NCI-H1105 (cell line): Measurements from ENCODE around the gene GRIA4.
"Not testable (repeated sequence)": the region's sequence is repeated elsewhere in the genome, so short reads cannot be mapped to it uniquely, and the experiment has no call there.

Source experiments
- DNase-seq: peaks from one replicate; lab custom pipeline; 2025; lab: John Stamatoyannopoulos, UW

GRIA4 gene

GRCh38 chr11:105720096-105720495 lies 110.2 kb downstream of the GRIA4 start:
- no peak for DNase-seq

GRCh38 chr11:105723269-105723668 lies 113.4 kb downstream of the GRIA4 start:
- DNase-seq = no peak

- no peak for DNase-seq
Measured at GRCh38 chr11:105732611-105733010, 122.7 kb downstream of the GRIA4 start.

- DNase-seq = no peak
Measured at GRCh38 chr11:105734426-105734825, 124.6 kb downstream of the GRIA4 start.

- no peak for DNase-seq
Measured at GRCh38 chr11:105738251-105738650, 128.4 kb downstream of the GRIA4 start.

- DNase-seq = no peak
Measured at GRCh38 chr11:105738986-105739795, 129.3 kb downstream of the GRIA4 start.

GRCh38 chr11:105740164-105740903 lies 130.5 kb downstream of the GRIA4 start:
- DNase-seq = no peak

GRCh38 chr11:105741488-105742020 lies 131.7 kb downstream of the GRIA4 start:
- no peak for DNase-seq

GRCh38 chr11:105754260-105754659 lies 144.4 kb downstream of the GRIA4 start:
- no peak for DNase-seq

- no peak for DNase-seq
Measured at GRCh38 chr11:105754716-105755115, 144.8 kb downstream of the GRIA4 start.

GRCh38 chr11:105757107-105757506 lies 147.2 kb downstream of the GRIA4 start:
- no peak for DNase-seq

GRCh38 chr11:105763594-105763993 lies 153.7 kb downstream of the GRIA4 start:
- no peak for DNase-seq

- no peak for DNase-seq
Measured at GRCh38 chr11:105767931-105768330, 158.1 kb downstream of the GRIA4 start.

- no peak for DNase-seq
Measured at GRCh38 chr11:105769627-105770026, 159.8 kb downstream of the GRIA4 start.

GRCh38 chr11:105773452-105773851 lies 163.6 kb downstream of the GRIA4 start:
- not testable (repeated sequence) for DNase-seq

- no peak for DNase-seq
Measured at GRCh38 chr11:105774899-105775298, 165.0 kb downstream of the GRIA4 start.

GRCh38 chr11:105780781-105781525 lies 171.1 kb downstream of the GRIA4 start:
- no peak for DNase-seq

GRCh38 chr11:105781807-105782206 lies 171.9 kb downstream of the GRIA4 start:
- no peak for DNase-seq

GRCh38 chr11:105783216-105783615 lies 173.3 kb downstream of the GRIA4 start:
- no peak for DNase-seq

GRCh38 chr11:105785850-105786249 lies 176.0 kb downstream of the GRIA4 start:
- DNase-seq = not testable (repeated sequence)

GRCh38 chr11:105786741-105787140 lies 176.9 kb downstream of the GRIA4 start:
- DNase-seq = no peak
